MM.1S (cell line): ENCODE measurements around the gene ELOVL1.

Experiments
- CTCF ChIP-seq: fragments of 300-600 bp; sonication (generic); IDR thresholded peaks from 2 replicates; pipeline ENCODE4 v1.5.1; 2016; ENCODE audit warnings: antibody characterized with exemption, low read length, mixed read lengths
- EZH2 ChIP-seq: fragments of 300-600 bp; sonication (generic); optimal IDR thresholded peaks from 2 replicates; pipeline ENCODE3; 2017; ENCODE audit warnings: low read depth, mild to moderate bottlenecking, antibody characterized with exemption, low read length, mixed read lengths
- EZH2phosphoT487 ChIP-seq: fragments of 300-600 bp; sonication (generic); IDR thresholded peaks from 2 replicates; pipeline ENCODE4 v1.6.1; 2018; ENCODE audit warnings: antibody characterized with exemption, low read length

- TF ChIP-seq CTCF, result no peak
- no peak for TF ChIP-seq EZH2
- TF ChIP-seq EZH2phosphoT487, result no peak
These were observed 23.5 kb downstream of the ELOVL1 start for GRCh38 chr1:43344267-43344850.
